ENCODE measurements around the gene SCN2A.

- TF ChIP-seq SUZ12 (IDR thresholded peaks at IDR 0.05; ENCODE audit: extremely low read depth, insufficient read depth, insufficient read length) (no peak), ZNF274 (IDR thresholded peaks at IDR 0.05; ENCODE audit: low read depth, low read length) (no peak)
Measured at GRCh38 chr2:165376571-165376975, 137.4 kb downstream of the SCN2A start.
